PC-9 (cell line): ENCODE data around the gene ARHGAP18.

ENCODE experiments used
- CTCF ChIP-seq: fragments of 200-600 bp; sonication (generic); conservative IDR thresholded peaks from 2 replicates; pipeline ENCODE4 v1.6.1; 2017; ENCODE audit warnings: mixed run types, antibody characterized with exemption, mild to moderate bottlenecking, moderate library complexity
- EZH2 ChIP-seq: fragments of 200-600 bp; sonication (generic); IDR thresholded peaks from 2 replicates; pipeline ENCODE4 v1.8.0; 2017; ENCODE audit warnings: antibody characterized with exemption, low read depth

- TF ChIP-seq CTCF (no peak), EZH2 (no peak)
These were observed 108.7 kb downstream of the ARHGAP18 start for GRCh38 chr6:129601323-129601722.
